K562 (cell line): Measurements from ENCODE around the gene DCTN1.

ENCODE experiments used
- BCLAF1 ChIP-seq, 2 experiments: fragments of 450-650 bp in 1 of 2; IDR thresholded peaks; 2 replicates each; pipeline ENCODE4 v1.6.1; 2011 to 2017; ENCODE audit warnings: low read depth in 2 of 2, antibody characterized with exemption in 1 of 2, borderline replicate concordance in 1 of 2, low read length in 1 of 2, mild to moderate bottlenecking in 1 of 2, mixed read lengths in 1 of 2; ENCODE audit not compliant: control insufficient read depth in 1 of 2
- CTCF ChIP-seq, 3 experiments: IDR thresholded peaks in 2 of 3; conservative IDR thresholded peaks in 1 of 3; 2 replicates each; pipeline ENCODE4 v1.5.1; 2011 to 2012; ENCODE audit warnings: low read length in 3 of 3, mild to moderate bottlenecking in 3 of 3, control low read depth in 2 of 3, improper control_type of control experiment in 1 of 3, inconsistent platforms in 1 of 3, low read depth in 1 of 3, mixed read lengths in 1 of 3, moderate library complexity in 1 of 3; ENCODE audit not compliant: insufficient read depth in 2 of 3
- IRF1 ChIP-seq: sonication (generic); formaldehyde crosslinking; IDR thresholded peaks from 2 replicates; pipeline ENCODE4 v1.8.0; 2022; ENCODE audit warnings: missing genetic modification reagents, mild to moderate bottlenecking, borderline replicate concordance
- MAFF ChIP-seq: IDR thresholded peaks from 2 replicates; pipeline ENCODE4 v1.6.1; 2012; ENCODE audit warnings: low read length, improper control_type of control experiment
- MAX ChIP-seq: sonication (generic); formaldehyde crosslinking; IDR thresholded peaks from 2 replicates; pipeline ENCODE4 v1.9.0; 2022; ENCODE audit warnings: mild to moderate bottlenecking, missing genetic modification reagents
- MBD1 ChIP-seq: fragments of 250-450 bp; sonication (Bioruptor Pico); IDR thresholded peaks from 2 replicates; pipeline ENCODE4 v1.8.0; 2022; ENCODE audit warnings: inconsistent platforms
- NFATC3 ChIP-seq: fragments of 450-650 bp; IDR thresholded peaks from 2 replicates; pipeline ENCODE4 v1.6.1; 2017; ENCODE audit warnings: mild to moderate bottlenecking
- PCBP2 ChIP-seq: fragments of 200-400 bp; formaldehyde crosslinking; IDR thresholded peaks from 2 replicates; pipeline ENCODE4 v1.6.1; 2018; ENCODE audit warnings: low read length, low read depth, mild to moderate bottlenecking, moderate library complexity; ENCODE audit not compliant: poor library complexity, severe bottlenecking
- ZBTB17 ChIP-seq: fragments of 450-650 bp; formaldehyde crosslinking; IDR thresholded peaks from 2 replicates; pipeline ENCODE4 v1.4.0; 2020; ENCODE audit warnings: mild to moderate bottlenecking

DNA sequence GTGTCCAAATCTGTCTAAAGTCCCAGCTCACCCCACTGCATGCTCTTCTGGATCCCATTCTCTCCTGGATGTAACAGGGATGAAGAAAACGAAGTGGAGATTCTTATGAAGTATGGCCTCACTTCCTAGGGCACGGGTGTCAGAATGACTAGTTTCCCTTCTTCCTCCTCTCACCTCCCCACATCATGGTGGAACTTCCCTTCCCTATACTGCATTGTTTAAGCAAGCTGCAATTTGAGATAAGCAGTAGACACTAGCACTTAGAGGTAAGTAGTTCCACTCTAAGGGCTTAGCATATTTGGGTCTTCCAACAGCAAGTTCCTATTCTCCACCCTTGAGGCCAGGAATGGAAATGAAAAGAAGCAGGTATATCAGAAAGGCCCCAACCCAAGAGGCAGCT is 66.6 kb downstream of the DCTN1 start:
- no peak for TF ChIP-seq MAFF
- no peak for TF ChIP-seq MAX (CRISPR knock-in tag)
- TF ChIP-seq MBD1 (CRISPR knock-in tag), result no peak
- TF ChIP-seq BCLAF1 (IDR thresholded peaks at IDR 0.05; ENCODE audit: borderline replicate concordance in 1 of 2, control insufficient read depth in 1 of 2, low read depth in 2 of 2, low read length in 1 of 2), result no peak
- no peak for TF ChIP-seq ZBTB17 (CRISPR knock-in tag)
- TF ChIP-seq NFATC3, result no peak
- TF ChIP-seq PCBP2, result no peak
- TF ChIP-seq CTCF (IDR thresholded peaks at IDR 0.05 in 2 of 3, conservative IDR thresholded peaks at IDR 0.05 in 1 of 3; ENCODE audit: insufficient read depth in 2 of 3, low read depth in 1 of 3, low read length in 3 of 3), result peak in 2 of 3 experiments; percentile 20 to 25; a peak in 2 of 6 replicates
- TF ChIP-seq IRF1 (CRISPR knock-in tag), result no peak
